Testis (tissue), 3 donors: ENCODE results near the gene PTDSS2. TPM values are rescaled to one million over a fixed set of nuclear protein-coding genes. Genes with fewer than 3 reads are reported as not detected.

Experiments used
- DNase-seq: peaks from one replicate; pipeline ENCODE4 v3.0.0-alpha.2; 2019
- H3K27ac ChIP-seq, 2 donors: fragments of 200-600 bp; sonication (generic); one replicate each; pipeline ENCODE4 v1.5.1; 2019
- H3K27me3 ChIP-seq: fragments of 200-600 bp; sonication (generic); one replicate; pipeline ENCODE4 v1.5.1; 2019
- H3K36me3 ChIP-seq: fragments of 200-600 bp; sonication (generic); one replicate; pipeline ENCODE4 v1.5.1; 2017; ENCODE audit warnings: low read depth; ENCODE audit errors: missing control alignments
- H3K4me1 ChIP-seq: fragments of 200-600 bp; sonication (generic); one replicate; pipeline ENCODE4 v1.5.1; 2019
- H3K4me3 ChIP-seq, 2 donors: fragments of 200-600 bp; sonication (generic); one replicate each; pipeline ENCODE4 v1.5.1; 2017 to 2019
- H3K9me3 ChIP-seq: fragments of 200-600 bp; sonication (generic); one replicate; pipeline ENCODE4 v1.5.1; 2017
- CTCF ChIP-seq, 3 experiments: fragments of 450-650 bp in 2 of 3; fragments of 200-600 bp in 1 of 3; sonication (generic) in 1 of 3; IDR thresholded peaks; one replicate each; pipeline ENCODE4 v1.5.1; 2016 to 2019; ENCODE audit warnings: antibody characterized with exemption in 3 of 3, mild to moderate bottlenecking in 2 of 3, moderate library complexity in 1 of 3
- POLR2A ChIP-seq: fragments of 450-650 bp; IDR thresholded peaks from one replicate; pipeline ENCODE4 v1.6.1; 2017; ENCODE audit warnings: antibody characterized with exemption, mild to moderate bottlenecking, moderate library complexity
- WGBS, 2 donors: methylation state at CpG; one replicate each; pipeline ENCODE4 v1.1.5; 2018; 5-methylcytosine and 5-hydroxymethylcytosine counted together
- intact Hi-C: fragments of 100-400 bp; cut with DNase I; formaldehyde crosslinking; loops from one replicate; pipeline ENCODE4 v1.15.1; 2023; ENCODE audit warnings: low total_unique reads
- polyA plus RNA-seq: library from polyadenylated mRNA; stranded (reverse); fragments of 350-450 nt; fragmentation: Illumina TruSeq; extraction: RNeasy Lipid Tissue Mini Kit (QIAGEN cat#74804); gene quantifications from one replicate; pipeline ENCODE4 v1.2.3, GENCODE V29; 2014; ENCODE audit warnings: low read depth, low replicate concordance; ENCODE audit not compliant: insufficient read depth
- total RNA-seq, 2 donors: library from RNA; depleted of rRNA; stranded (reverse); fragments of >200 nt; gene quantifications; one replicate each; pipeline ENCODE4 v1.2.3, GENCODE V29; 2016

PTDSS2 gene
- total and polyA plus RNA-seq, 3 donors from 2014 or later = 107 to 160 (median 116) TPM

GRCh38 chr11:473962-474785 lies 24.1 kb downstream of the PTDSS2 start:
- Histone ChIP-seq H3K4me3 (no peak overlapping the region), H3K27ac (no peak overlapping the region), H3K36me3 (no peaks in the 10 kb centered on the region), H3K27me3 (no peaks in the 10 kb centered on the region), H3K9me3 (no peaks in the 10 kb centered on the region), H3K4me1 (peaks cover 19% of the 10 kb centered on the region)
- no peak for DNase-seq
- intact Hi-C loops = no loop called here
- TF ChIP-seq CTCF (IDR thresholded peaks at IDR 0.05) (no peak), POLR2A (no peak)
- 80 to 91% methylated on average over 18 to 19 of the region's 22 CpGs for WGBS, 2 donors

- TF ChIP-seq POLR2A (no peak), CTCF (IDR thresholded peaks at IDR 0.05) (no peak)
- intact Hi-C loops = no loop called here
- Histone ChIP-seq H3K27me3 (no peaks in the 10 kb centered on the region), H3K4me3 (no peak overlapping the region), H3K9me3 (no peaks in the 10 kb centered on the region), H3K27ac (no peak overlapping the region), H3K4me1 (peaks cover 11% of the 10 kb centered on the region), H3K36me3 (no peaks in the 10 kb centered on the region)
- WGBS, 2 donors = 90 to 92% methylated on average over 48 of the region's 48 CpGs
- no peak for DNase-seq
These were observed 24.9 kb downstream of the PTDSS2 start for GRCh38 chr11:474914-475506.

GRCh38 chr11:475941-476340 lies 25.9 kb downstream of the PTDSS2 start:
- intact Hi-C loops = no loop called here
- peaks cover 5% of the 10 kb centered on the region for H3K4me1 ChIP-seq
- no peak for DNase-seq
- 74 to 79% methylated on average over 2 to 9 of the region's 9 CpGs for WGBS, 2 donors
- no peak overlapping the region for H3K27ac ChIP-seq
- no peak overlapping the region for H3K4me3 ChIP-seq
- H3K9me3 ChIP-seq = no peaks in the 10 kb centered on the region
- no peak for TF ChIP-seq CTCF (IDR thresholded peaks at IDR 0.05)
- TF ChIP-seq POLR2A = no peak
- no peaks in the 10 kb centered on the region for H3K36me3 ChIP-seq
- no peaks in the 10 kb centered on the region for H3K27me3 ChIP-seq

GRCh38 chr11:476416-476815 lies 26.3 kb downstream of the PTDSS2 start:
- no peak for DNase-seq
- Histone ChIP-seq H3K27ac (no peak overlapping the region), H3K9me3 (no peaks in the 10 kb centered on the region), H3K4me3 (no peak overlapping the region), H3K4me1 (peaks cover 5% of the 10 kb centered on the region), H3K36me3 (no peaks in the 10 kb centered on the region), H3K27me3 (no peaks in the 10 kb centered on the region)
- TF ChIP-seq POLR2A = no peak
- no peak for TF ChIP-seq CTCF (IDR thresholded peaks at IDR 0.05)
- intact Hi-C loops = no loop called here
- 82 to 95% methylated on average over 13 to 15 of the region's 15 CpGs for WGBS, 2 donors
